ENCODE data around the gene RNF183.

Gene RNF183

GRCh38 chr9:113331780-113332179 is 28.6 kb upstream of the RNF183 start:
- H3K27ac ChIP-seq, result no peak overlapping the region
- TF ChIP-seq, protein P1, sequence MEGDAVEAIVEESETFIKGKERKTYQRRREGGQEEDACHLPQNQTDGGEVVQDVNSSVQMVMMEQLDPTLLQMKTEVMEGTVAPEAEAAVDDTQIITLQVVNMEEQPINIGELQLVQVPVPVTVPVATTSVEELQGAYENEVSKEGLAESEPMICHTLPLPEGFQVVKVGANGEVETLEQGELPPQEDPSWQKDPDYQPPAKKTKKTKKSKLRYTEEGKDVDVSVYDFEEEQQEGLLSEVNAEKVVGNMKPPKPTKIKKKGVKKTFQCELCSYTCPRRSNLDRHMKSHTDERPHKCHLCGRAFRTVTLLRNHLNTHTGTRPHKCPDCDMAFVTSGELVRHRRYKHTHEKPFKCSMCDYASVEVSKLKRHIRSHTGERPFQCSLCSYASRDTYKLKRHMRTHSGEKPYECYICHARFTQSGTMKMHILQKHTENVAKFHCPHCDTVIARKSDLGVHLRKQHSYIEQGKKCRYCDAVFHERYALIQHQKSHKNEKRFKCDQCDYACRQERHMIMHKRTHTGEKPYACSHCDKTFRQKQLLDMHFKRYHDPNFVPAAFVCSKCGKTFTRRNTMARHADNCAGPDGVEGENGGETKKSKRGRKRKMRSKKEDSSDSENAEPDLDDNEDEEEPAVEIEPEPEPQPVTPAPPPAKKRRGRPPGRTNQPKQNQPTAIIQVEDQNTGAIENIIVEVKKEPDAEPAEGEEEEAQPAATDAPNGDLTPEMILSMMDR (conservative IDR thresholded peaks at IDR 0.05), result no peak

DNA sequence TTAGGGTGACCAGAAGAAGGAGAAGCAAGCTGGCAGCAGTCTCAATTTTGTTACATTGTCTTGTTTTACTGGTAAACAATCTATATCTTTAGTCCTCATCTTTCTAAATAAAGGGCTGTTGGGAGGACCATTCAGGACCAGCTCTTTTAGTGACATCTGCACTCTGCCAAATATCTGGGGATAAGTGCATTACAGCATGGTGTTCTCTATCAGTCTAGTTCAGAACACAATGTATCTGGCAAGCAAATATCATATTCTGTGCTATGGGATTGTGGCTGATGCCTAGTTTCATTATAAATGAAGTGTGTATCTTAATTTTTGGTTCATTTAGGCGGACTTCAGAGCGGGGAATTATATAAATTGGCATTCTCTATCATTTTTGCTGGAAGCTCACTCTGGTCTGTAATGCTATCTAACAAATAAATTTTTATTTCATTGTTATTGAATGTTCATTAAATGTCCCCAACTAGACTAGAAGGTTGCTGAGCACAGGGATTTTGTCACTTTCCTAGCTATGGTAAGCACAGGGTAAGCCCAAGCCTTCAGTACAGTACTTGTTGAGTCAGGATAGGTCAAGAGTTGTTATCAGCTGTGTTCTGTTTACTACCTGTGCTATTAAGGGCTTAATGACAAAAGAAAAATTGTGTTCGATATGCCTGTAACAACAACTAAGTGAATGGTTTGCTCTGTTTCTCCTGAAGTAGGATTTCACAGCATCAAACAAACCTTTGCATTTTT is 25.0 kb upstream of the RNF183 start:
- no peak overlapping the region for H3K27ac ChIP-seq
- TF ChIP-seq, protein P1 (conservative IDR thresholded peaks at IDR 0.05), result no peak

DNA sequence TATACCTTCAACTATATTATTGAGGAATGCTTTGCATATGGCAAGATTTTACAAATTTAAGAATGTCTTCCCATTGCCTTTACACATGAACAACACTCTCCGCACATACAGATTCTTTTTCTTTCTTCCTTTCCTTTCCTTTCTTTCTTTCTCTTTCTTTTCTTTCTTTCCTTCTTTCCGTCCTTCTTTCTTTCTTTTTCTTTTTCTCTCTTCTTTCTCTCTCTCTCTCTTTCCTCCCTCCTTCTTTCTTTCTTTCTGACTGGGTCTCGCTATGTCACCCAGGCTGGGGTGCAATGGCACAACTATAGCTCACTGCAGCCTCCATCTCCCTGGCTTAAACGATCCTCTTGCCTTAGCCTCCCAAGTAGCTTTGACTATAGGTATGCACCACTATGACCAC is 23.1 kb upstream of the RNF183 start:
- TF ChIP-seq, protein P1 (conservative IDR thresholded peaks at IDR 0.05), result no peak
- no peak overlapping the region for H3K27ac ChIP-seq

GRCh38 chr9:113322671-113323070 is 19.5 kb upstream of the RNF183 start:
- TF ChIP-seq, protein P1 (conservative IDR thresholded peaks at IDR 0.05), result no peak
- H3K27ac ChIP-seq, result no peak overlapping the region

- TF ChIP-seq, protein P1 (conservative IDR thresholded peaks at IDR 0.05), result no peak
- no peak overlapping the region for H3K27ac ChIP-seq
Measured at GRCh38 chr9:113320051-113320450, 16.9 kb upstream of the RNF183 start.

- H3K27ac ChIP-seq, result no peak overlapping the region
- TF ChIP-seq, protein P1 (conservative IDR thresholded peaks at IDR 0.05), result no peak
Measured at GRCh38 chr9:113319054-113319453, 15.9 kb upstream of the RNF183 start.

GRCh38 chr9:113317777-113318176 is 14.6 kb upstream of the RNF183 start:
- no peak overlapping the region for H3K27ac ChIP-seq
- TF ChIP-seq, protein P1 (conservative IDR thresholded peaks at IDR 0.05), result no peak; the same call in 1 of the 2 replicates

All from VCaP (cell line).